ENCODE data around the gene DCLK2.
A peak's percentile ranks its signal among the peaks of the same experiment; 100 is the strongest.

Gene DCLK2

DNA sequence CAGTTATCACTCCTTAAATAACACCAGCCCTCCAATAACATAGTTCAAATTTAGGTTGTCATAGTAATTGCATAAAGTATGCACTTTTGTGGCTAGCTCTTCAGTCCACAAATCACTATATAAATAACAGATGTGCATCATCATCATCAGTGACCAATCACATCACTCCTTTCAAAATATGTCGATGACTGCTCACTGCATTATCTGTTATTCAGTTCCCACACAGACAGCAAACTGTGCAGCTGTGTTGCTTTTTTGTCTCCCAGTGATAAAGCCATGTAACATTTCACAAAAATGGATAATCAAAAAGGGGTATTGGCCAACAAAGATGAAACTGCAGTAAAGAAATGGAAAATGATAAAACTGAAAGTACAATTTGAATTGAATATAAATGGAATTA is 205.4 kb downstream of the DCLK2 start:
- DNase-seq: no peak

GRCh38 chr4:150286656-150287055 is 208.4 kb downstream of the DCLK2 start:
- no peak for DNase-seq

- DNase-seq: no peak
Measured at GRCh38 chr4:150289198-150289597, 211.0 kb downstream of the DCLK2 start.

DNA sequence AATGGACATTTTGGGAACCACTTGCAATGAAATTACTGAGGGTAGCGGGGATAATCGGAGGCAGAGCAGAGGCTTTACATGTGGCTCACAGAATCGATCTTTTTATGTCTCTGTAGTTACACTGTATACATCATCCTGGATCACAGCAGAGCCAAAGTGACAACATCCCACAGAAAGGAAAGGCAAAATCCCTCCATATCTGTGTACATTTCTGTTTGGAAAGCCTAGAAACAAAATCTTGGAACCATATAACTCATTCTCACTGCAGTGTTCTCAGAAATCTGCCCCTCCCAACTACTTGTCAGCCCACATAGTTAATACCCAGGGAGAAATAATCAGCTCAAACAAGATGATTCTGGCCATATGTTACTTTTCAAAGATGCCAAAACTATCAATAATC is 211.6 kb downstream of the DCLK2 start:
- no peak for DNase-seq

DNA sequence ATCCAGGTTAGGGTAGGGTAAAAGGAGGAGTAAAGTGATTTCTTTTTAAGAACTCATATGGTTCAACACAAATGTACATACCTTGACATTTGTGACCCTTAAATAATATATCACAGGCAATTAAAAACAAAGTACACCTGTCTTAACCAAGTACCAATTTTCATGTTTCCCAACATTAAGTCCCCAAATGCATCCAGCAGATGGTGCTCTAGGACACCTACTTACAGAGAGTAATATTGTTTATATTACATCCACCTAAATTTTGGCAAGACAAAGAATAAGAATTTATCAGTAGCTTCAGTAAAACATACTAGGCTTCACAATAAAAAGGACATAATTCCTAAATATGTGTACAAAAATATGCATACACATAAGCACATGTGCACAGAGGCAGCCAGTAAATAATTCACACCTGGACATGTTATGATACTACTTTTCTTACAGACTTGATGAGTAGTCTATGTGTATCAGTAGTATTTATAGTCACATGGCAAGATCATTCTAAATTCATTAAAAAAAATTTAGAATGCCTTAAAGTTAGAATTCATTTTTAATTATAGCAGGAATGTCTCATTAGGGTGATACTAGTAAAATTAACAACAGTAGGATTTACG is 219.7 kb downstream of the DCLK2 start:
- DNase-seq: peak; percentile 8

GRCh38 chr4:150299816-150300215 is 221.6 kb downstream of the DCLK2 start:
- no peak for DNase-seq

- DNase-seq: no peak
Measured at GRCh38 chr4:150302553-150302952, 224.3 kb downstream of the DCLK2 start.

DNA sequence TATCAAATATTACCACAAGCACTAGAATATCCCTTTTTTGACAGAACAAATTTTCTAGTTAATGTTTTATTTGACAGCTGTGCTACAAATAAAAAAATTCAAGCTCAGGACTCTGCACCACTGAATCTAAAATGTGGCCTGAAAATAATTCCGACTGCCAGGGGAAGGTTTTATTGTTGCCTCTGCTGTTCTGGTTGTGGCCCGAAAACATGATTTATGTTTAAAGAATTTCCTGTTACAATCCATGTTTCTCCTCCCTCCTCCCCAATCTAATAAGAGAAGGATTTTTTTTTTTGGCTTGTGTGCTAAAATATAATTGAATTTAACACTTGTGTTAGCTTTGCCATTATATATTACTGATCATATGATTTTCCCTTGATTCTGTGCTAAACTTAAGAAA is 227.8 kb downstream of the DCLK2 start:
- DNase-seq: no peak

GRCh38 chr4:150306719-150307118 is 228.5 kb downstream of the DCLK2 start:
- no peak for DNase-seq

Measured in CD4-positive, alpha-beta T cell treated with Interleukin-4 for 4 hours (primary cell).